ENCODE results near the gene DOCK2.

Gene DOCK2

GRCh38 chr5:169876386-169876785, 239.3 kb downstream of the DOCK2 start:
- H3K27ac ChIP-seq (ENCODE audit: low read length) = no peak overlapping the region
- TF ChIP-seq EZH2 (optimal IDR thresholded peaks at IDR 0.05; ENCODE audit: low read depth, low read length) (no peak), EZH2phosphoT487 (IDR thresholded peaks at IDR 0.05; ENCODE audit: low read length) (no peak)
- TF ChIP-seq, protein P1, sequence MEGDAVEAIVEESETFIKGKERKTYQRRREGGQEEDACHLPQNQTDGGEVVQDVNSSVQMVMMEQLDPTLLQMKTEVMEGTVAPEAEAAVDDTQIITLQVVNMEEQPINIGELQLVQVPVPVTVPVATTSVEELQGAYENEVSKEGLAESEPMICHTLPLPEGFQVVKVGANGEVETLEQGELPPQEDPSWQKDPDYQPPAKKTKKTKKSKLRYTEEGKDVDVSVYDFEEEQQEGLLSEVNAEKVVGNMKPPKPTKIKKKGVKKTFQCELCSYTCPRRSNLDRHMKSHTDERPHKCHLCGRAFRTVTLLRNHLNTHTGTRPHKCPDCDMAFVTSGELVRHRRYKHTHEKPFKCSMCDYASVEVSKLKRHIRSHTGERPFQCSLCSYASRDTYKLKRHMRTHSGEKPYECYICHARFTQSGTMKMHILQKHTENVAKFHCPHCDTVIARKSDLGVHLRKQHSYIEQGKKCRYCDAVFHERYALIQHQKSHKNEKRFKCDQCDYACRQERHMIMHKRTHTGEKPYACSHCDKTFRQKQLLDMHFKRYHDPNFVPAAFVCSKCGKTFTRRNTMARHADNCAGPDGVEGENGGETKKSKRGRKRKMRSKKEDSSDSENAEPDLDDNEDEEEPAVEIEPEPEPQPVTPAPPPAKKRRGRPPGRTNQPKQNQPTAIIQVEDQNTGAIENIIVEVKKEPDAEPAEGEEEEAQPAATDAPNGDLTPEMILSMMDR (IDR thresholded peaks at IDR 0.05; ENCODE audit: low read length) = no peak
- H3K4me2 ChIP-seq (ENCODE audit: low read depth, low read length) = no peak overlapping the region
- H3K9me2 ChIP-seq (replicated peaks; ENCODE audit: insufficient read depth, low read length) = no peaks in the 10 kb centered on the region
- no peak overlapping the region for H3K4me3 ChIP-seq (ENCODE audit: low read length)
- H3K36me3 ChIP-seq (replicated peaks; ENCODE audit: insufficient read depth, low read length) = no peaks in the 10 kb centered on the region
- no peak overlapping the region for H2AFZ ChIP-seq (ENCODE audit: low read length)
- DNase-seq = no peak
- no peaks in the 10 kb centered on the region for H3K9me3 ChIP-seq (replicated peaks; ENCODE audit: insufficient read depth, low read length)
- H3K79me2 ChIP-seq (ENCODE audit: low read length) = no peaks in the 10 kb centered on the region
- no peaks in the 10 kb centered on the region for H3K27me3 ChIP-seq (replicated peaks; ENCODE audit: insufficient read depth, low read length)
- no peaks in the 10 kb centered on the region for H3K4me1 ChIP-seq (ENCODE audit: low read length)
- H3K9ac ChIP-seq (ENCODE audit: low read length) = no peak overlapping the region
- H3F3A ChIP-seq (ENCODE audit: insufficient read depth, low read length) = no peaks in the 10 kb centered on the region
- H4K20me1 ChIP-seq (ENCODE audit: insufficient read depth, low read length) = no peaks in the 10 kb centered on the region

DNA sequence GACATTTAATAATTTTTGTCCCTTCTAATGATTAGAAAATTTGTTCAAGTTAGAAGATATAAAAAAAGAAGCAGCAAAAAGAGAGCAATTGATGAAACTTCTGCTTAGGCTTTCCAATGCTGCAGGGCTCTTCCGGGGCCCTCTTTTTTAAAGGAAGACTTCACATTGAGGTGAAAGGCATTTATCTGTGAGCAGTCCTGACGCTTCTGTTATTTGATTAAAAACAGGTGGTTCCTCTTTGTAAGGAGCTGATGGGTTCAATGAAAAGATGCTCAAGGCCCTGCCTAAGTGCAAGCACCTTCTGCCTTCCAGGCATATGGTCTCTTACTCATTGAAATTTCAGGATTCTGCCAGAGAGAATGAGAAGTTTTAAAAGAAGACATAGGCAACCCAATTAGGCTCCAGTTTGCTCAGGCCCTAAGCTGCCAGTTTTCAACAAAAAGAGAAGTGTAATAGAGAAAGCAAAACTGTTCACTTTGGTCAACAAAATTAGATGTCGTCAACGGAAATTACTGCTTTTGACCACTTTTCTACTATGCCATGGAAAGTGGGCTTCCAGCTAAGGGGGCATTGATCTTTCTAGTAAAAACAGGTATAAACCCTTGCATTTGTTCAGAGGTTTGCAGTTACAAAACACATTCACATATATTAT, 243.1 kb downstream of the DOCK2 start:
- no peak for DNase-seq
- TF ChIP-seq EZH2 (optimal IDR thresholded peaks at IDR 0.05; ENCODE audit: low read depth, low read length) = no peak
- TF ChIP-seq, protein P1 (IDR thresholded peaks at IDR 0.05; ENCODE audit: low read length) = no peak
- no peak for TF ChIP-seq EZH2phosphoT487 (IDR thresholded peaks at IDR 0.05; ENCODE audit: low read length)
- no peak overlapping the region for H3K27ac ChIP-seq (ENCODE audit: low read length)

GRCh38 chr5:169880785-169881184, 243.7 kb downstream of the DOCK2 start:
- no peaks in the 10 kb centered on the region for H3F3A ChIP-seq (ENCODE audit: insufficient read depth, low read length)
- no peaks in the 10 kb centered on the region for H3K9me2 ChIP-seq (replicated peaks; ENCODE audit: insufficient read depth, low read length)
- no peak for DNase-seq
- H3K36me3 ChIP-seq (replicated peaks; ENCODE audit: insufficient read depth, low read length) = no peaks in the 10 kb centered on the region
- no peak overlapping the region for H3K27ac ChIP-seq (ENCODE audit: low read length)
- no peaks in the 10 kb centered on the region for H3K27me3 ChIP-seq (replicated peaks; ENCODE audit: insufficient read depth, low read length)
- no peak overlapping the region for H3K4me2 ChIP-seq (ENCODE audit: low read depth, low read length)
- TF ChIP-seq EZH2phosphoT487 (IDR thresholded peaks at IDR 0.05; ENCODE audit: low read length) (no peak), EZH2 (optimal IDR thresholded peaks at IDR 0.05; ENCODE audit: low read depth, low read length) (no peak)
- TF ChIP-seq, protein P1 (IDR thresholded peaks at IDR 0.05; ENCODE audit: low read length) = no peak
- no peaks in the 10 kb centered on the region for H4K20me1 ChIP-seq (ENCODE audit: insufficient read depth, low read length)
- H3K4me1 ChIP-seq (ENCODE audit: low read length) = no peaks in the 10 kb centered on the region
- no peak overlapping the region for H3K9ac ChIP-seq (ENCODE audit: low read length)
- no peaks in the 10 kb centered on the region for H3K79me2 ChIP-seq (ENCODE audit: low read length)
- H3K9me3 ChIP-seq (replicated peaks; ENCODE audit: insufficient read depth, low read length) = no peaks in the 10 kb centered on the region
- no peak overlapping the region for H3K4me3 ChIP-seq (ENCODE audit: low read length)
- H2AFZ ChIP-seq (ENCODE audit: low read length) = no peak overlapping the region

More for the DNA sequence above, 243.1 kb downstream of the DOCK2 start:
- no peaks in the 10 kb centered on the region for H4K20me1 ChIP-seq (ENCODE audit: insufficient read depth, low read length)
- H3K79me2 ChIP-seq (ENCODE audit: low read length) = no peaks in the 10 kb centered on the region
- no peak overlapping the region for H2AFZ ChIP-seq (ENCODE audit: low read length)
- H3K27me3 ChIP-seq (replicated peaks; ENCODE audit: insufficient read depth, low read length) = no peaks in the 10 kb centered on the region
- H3K4me1 ChIP-seq (ENCODE audit: low read length) = no peaks in the 10 kb centered on the region
- no peaks in the 10 kb centered on the region for H3F3A ChIP-seq (ENCODE audit: insufficient read depth, low read length)
- H3K36me3 ChIP-seq (replicated peaks; ENCODE audit: insufficient read depth, low read length) = no peaks in the 10 kb centered on the region
- no peak overlapping the region for H3K4me2 ChIP-seq (ENCODE audit: low read depth, low read length)
- no peaks in the 10 kb centered on the region for H3K9me3 ChIP-seq (replicated peaks; ENCODE audit: insufficient read depth, low read length)
- no peak overlapping the region for H3K9ac ChIP-seq (ENCODE audit: low read length)
- H3K9me2 ChIP-seq (replicated peaks; ENCODE audit: insufficient read depth, low read length) = no peaks in the 10 kb centered on the region
- H3K4me3 ChIP-seq (ENCODE audit: low read length) = no peak overlapping the region

Data from MM.1S (cell line).